ENCODE results near the gene CHD3.
A peak's percentile ranks its signal among the peaks of the same experiment; 100 is the strongest.

CHD3 gene

GRCh38 chr17:7888184-7888920 lies at the start of gene CHD3:
CHD3 (plus strand) TSS chr17:7888789; CDS start chr17:7889001, 212 bp downstream.
- DNase-seq, result peak; percentile 74

DNA sequence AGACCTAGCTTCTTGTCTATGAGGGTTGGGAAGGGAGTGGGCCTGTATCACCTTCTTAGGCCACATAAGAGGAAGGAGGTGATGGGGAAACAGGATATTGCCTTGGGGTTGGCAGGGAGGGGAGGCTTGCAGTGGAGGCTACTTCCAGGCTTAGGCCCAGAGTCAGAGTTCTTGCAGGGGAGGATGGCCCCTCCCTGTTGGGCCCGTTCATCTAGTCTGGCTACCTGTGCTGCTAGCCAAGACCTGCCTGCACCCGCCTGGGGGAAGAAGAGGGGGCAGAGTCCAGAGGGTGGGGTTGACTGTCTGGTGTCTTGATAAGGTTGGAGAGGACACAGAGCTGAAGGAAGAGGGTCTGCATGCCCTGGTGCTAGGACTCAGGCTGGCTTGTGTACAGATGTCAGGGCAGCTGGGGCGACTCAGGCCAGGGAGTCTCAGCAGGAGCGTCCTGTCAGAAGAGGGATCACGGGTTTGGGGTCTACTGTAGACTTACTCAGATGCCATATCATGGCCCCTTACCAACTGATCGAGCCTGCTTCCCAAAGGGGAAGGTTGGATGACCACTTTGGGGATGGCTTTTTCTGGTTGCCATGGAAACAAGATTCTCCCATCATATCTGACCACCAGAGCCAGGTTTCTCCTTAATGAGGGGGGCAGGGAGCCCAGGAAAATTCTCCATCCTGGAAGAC lies 49.3 kb upstream of the CHD3 start:
- no peak for DNase-seq

DNA sequence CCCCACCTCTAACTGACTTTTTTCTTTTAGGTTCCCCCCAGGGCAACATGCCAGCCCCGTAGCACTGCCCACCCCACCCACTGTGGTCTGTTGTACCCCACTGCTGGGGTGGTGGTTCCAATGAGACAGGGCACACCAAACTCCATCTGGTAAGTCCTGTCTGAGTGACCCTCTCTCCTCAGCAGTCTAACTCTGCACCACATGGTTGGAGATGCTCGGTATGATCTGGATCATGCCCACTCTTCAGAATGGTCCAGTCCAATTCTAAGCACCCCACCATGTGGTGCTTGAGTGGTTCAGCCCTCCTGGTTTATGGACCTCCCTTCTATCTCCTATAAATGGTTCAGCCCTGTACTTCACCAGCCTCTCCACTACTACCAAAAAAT lies 48.7 kb upstream of the CHD3 start:
- peak; percentile 38 for DNase-seq

- DNase-seq, result no peak
Measured at GRCh38 chr17:7840441-7840840, 48.1 kb upstream of the CHD3 start.

GRCh38 chr17:7840875-7841274 lies 47.7 kb upstream of the CHD3 start:
- DNase-seq, result no peak

DNA sequence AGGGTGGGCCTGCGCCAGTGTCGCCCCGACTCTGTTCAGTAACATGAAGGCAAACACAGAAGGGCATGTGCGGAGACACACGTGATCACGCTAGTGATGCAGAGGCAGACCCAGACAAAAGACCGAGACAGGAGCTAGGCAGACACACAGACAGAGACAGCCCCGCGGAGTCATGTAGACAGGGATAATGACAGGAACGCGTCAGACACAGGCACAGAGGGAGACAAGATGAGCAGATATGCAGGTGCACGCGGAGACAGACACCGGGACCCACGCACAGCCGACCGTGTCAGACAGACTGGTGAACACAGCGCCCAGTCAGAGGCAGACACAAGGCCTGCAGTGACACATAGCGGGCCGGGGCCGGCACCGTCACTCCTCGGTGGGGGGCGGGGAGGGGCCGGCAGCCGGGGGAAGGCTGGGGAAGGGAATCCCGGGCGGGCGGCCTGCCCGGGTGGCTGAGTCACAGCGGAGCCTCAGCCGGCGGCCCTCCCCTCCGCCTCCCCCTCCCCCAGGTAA lies 47.1 kb upstream of the CHD3 start:
- peak; percentile 70 for DNase-seq

GRCh38 chr17:7841915-7842379 lies 46.6 kb upstream of the CHD3 start:
- peak; percentile 91 for DNase-seq

GRCh38 chr17:7842380-7843256 lies 46.0 kb upstream of the CHD3 start:
- DNase-seq, result peak; percentile 77

DNA sequence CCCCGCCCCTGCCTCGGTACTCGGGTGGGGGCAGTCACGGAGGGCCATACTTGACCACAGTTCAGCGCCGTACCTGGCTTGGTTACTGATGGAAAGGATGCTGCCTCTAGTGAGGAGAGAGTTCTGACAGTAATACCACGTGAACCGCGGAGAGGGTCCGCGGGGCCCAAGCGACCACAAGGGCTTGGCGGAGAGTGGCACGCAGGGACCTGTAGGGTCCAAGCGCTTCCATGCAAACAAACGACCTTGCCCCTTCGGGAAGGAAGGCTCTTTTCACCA lies 45.4 kb upstream of the CHD3 start:
- DNase-seq, result peak; percentile 55

GRCh38 chr17:7843536-7844291 lies 44.9 kb upstream of the CHD3 start:
- DNase-seq, result peak; percentile 83

- peak; percentile 95 for DNase-seq
Measured at GRCh38 chr17:7844292-7845154, 44.1 kb upstream of the CHD3 start.

DNA sequence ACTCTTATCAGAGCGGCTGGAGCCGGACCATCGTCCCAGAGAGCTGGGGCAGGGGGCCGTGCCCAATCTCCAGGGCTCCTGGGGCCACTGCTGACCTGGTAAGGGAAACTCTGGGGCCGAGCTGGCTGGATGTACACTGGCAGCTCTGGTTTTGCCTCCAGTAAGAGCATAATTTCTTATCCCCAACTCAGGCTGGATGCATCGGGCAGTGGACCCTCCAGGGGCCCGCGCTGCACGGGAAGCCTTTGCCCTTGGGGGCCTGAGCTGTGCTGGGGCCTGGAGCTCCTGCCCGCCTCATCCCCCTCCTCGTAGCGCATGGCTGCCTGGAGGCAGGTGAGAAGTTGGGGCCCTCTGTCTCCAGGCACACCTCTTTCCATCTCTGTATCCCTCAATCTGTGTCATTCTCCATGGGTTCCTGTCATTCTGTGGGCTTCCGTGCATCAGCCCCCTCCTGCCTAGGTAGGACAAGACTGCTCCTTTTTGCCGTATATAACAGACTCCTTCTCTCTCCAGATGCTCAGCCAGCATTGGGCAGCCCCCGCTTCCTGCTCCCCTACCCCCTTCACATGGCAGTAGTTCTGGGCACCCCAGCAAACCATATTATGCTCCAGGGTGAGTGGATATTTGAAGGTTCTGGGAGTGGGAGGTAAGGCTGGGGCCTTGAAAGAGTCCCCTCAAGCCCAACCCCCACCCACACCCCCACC lies 43.1 kb upstream of the CHD3 start:
- DNase-seq, result no peak

- no peak for DNase-seq
Measured at GRCh38 chr17:7846063-7846735, 42.4 kb upstream of the CHD3 start.

DNA sequence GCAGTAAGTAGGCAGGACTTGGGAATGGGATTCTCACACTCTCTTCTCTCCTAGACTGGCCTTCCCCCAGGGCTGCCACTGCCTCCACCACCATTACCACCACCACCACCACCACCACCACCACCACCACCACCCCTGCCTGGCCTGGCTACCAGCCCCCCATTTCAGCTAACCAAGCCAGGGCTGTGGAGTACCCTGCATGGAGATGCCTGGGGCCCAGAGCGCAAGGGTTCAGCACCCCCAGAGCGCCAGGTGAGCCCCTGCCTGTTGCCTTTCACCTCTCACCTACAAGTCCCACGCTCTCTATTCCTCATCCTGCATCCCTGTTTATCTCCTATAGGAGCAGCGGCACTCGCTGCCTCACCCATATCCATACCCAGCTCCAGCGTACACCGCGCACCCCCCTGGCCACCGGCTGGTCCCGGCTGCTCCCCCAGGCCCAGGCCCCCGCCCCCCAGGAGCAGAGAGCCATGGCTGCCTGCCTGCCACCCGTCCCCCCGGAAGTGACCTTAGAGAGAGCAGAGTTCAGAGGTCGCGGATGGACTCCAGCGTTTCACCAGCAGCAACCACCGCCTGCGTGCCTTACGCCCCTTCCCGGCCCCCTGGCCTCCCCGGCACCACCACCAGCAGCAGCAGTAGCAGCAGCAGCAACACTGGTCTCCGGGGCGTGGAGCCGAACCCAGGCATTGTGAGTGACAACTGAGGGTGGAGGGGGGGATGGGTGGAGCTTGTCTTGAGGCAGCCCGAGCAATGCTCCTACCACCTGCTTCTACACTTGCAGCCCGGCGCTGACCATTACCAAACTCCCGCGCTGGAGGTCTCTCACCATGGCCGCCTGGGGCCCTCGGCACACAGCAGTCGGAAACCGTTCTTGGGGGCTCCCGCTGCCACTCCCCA lies 41.6 kb upstream of the CHD3 start:
- no peak for DNase-seq

DNA sequence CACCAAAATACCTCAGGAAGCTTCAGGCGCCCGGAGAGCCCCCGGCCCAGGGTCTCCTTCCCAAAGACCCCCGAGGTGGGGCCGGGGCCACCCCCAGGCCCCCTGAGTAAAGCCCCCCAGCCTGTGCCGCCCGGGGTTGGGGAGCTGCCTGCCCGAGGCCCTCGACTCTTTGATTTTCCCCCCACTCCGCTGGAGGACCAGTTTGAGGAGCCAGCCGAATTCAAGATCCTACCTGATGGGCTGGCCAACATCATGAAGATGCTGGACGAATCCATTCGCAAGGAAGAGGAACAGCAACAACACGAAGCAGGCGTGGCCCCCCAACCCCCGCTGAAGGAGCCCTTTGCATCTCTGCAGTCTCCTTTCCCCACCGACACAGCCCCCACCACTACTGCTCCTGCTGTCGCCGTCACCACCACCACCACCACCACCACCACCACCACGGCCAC lies 40.4 kb upstream of the CHD3 start:
- no peak for DNase-seq

DNA sequence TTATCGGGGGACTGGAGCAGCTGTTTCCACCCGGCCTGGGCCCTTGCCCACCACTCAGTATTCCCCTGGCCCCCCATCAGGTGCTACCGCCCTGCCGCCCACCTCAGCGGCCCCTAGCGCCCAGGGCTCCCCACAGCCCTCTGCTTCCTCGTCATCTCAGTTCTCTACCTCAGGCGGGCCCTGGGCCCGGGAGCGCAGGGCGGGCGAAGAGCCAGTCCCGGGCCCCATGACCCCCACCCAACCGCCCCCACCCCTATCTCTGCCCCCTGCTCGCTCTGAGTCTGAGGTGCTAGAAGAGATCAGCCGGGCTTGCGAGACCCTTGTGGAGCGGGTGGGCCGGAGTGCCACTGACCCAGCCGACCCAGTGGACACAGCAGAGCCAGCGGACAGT lies 39.9 kb upstream of the CHD3 start:
- no peak for DNase-seq

- no peak for DNase-seq
Measured at GRCh38 chr17:7849130-7849750, 39.3 kb upstream of the CHD3 start.

- no peak for DNase-seq
Measured at GRCh38 chr17:7849751-7850504, 38.7 kb upstream of the CHD3 start.

Data from NCI-H1105 treated with DMSO at 0.1 percent for 48 hours (cell line).